Sigmoid colon (tissue), 7 donors: ENCODE data around the gene DZIP1. TPM values are rescaled to one million over a fixed set of nuclear protein-coding genes. Genes with fewer than 3 reads are reported as not detected.

Source experiments
- DNase-seq: peaks from one replicate; pipeline ENCODE4 v3.0.0-alpha.2; 2019
- H3K27ac ChIP-seq, 4 donors: fragments of 200-600 bp; sonication (generic); one replicate each; pipeline ENCODE4 v1.5.1; 2016 to 2019; ENCODE audit warnings: mild to moderate bottlenecking in 1 of 4
- H3K27me3 ChIP-seq, 3 donors: fragments of 200-600 bp; sonication (generic); one replicate each; pipeline ENCODE4 v1.5.1; 2019; ENCODE audit warnings: mild to moderate bottlenecking in 1 of 3
- H3K36me3 ChIP-seq, 4 donors: fragments of 200-600 bp; sonication (generic); one replicate each; pipeline ENCODE4 v1.5.1; 2016 to 2019
- H3K4me1 ChIP-seq, 4 donors: fragments of 200-600 bp; sonication (generic); one replicate each; pipeline ENCODE4 v1.5.1; 2017 to 2019
- H3K4me3 ChIP-seq, 4 donors: fragments of 200-600 bp; sonication (generic); one replicate each; pipeline ENCODE4 v1.5.1; 2017 to 2019; ENCODE audit warnings: mild to moderate bottlenecking in 2 of 4, moderate library complexity in 1 of 4
- H3K9me3 ChIP-seq, 4 donors: fragments of 200-600 bp in 3 of 4; sonication (generic) in 3 of 4; one replicate each; pipeline versions ENCODE4 v1.5.1 to v1.6.1; 2013 to 2019
- EP300 ChIP-seq, 4 donors: sonication (generic); formaldehyde crosslinking; IDR thresholded peaks; one replicate each; pipeline ENCODE4 v1.6.1; 2017; ENCODE audit warnings: antibody characterized with exemption in 4 of 4
- POLR2A ChIP-seq, 2 donors: fragments of 450-650 bp; IDR thresholded peaks; one replicate each; pipeline ENCODE4 v1.6.1; 2016; ENCODE audit warnings: antibody characterized with exemption in 2 of 2, mild to moderate bottlenecking in 2 of 2, moderate library complexity in 2 of 2
- POLR2AphosphoS5 ChIP-seq, 4 donors: sonication (generic); formaldehyde crosslinking; IDR thresholded peaks; one replicate each; pipeline ENCODE4 v1.6.1; 2017; ENCODE audit warnings: antibody characterized with exemption in 4 of 4
- WGBS, 2 donors: extraction: QIAGEN DNeasy Blood & Tissue Kit; methylation state at CpG; one replicate each; pipeline ENCODE4 v1.1.7; 2013; 5-methylcytosine and 5-hydroxymethylcytosine counted together
- intact Hi-C: fragments of 100-400 bp; cut with DNase I; formaldehyde crosslinking; loops from one replicate; pipeline ENCODE4 v1.15.1; 2023
- polyA plus RNA-seq, 3 donors: library from polyadenylated mRNA; stranded (reverse); fragments of 200-250 nt; gene quantifications; one replicate each; pipeline ENCODE4 v1.2.3, GENCODE V29; 2013
- total RNA-seq, 4 donors: library from RNA; depleted of rRNA; stranded (reverse); fragments of >200 nt; gene quantifications; one replicate each; pipeline ENCODE4 v1.1.0, GENCODE V29; 2016
- TF ChIP-seq, protein P1 (sequence below), 4 experiments: fragments of 450-650 bp in 3 of 4; fragments of 200-600 bp in 1 of 4; IDR thresholded peaks; one replicate each; pipeline ENCODE4 v1.5.1; 2016 to 2019; ENCODE audit warnings: antibody characterized with exemption in 4 of 4, mild to moderate bottlenecking in 3 of 4, moderate library complexity in 2 of 4
- donor health status: healthy with polysubstance abuse.
- donor health status: Bipolar disorder and iron deficiency.
- donor health status: healthy.

DZIP1 gene
- total and polyA plus RNA-seq, 7 donors: 1.8 to 41.8 (median 17.5) TPM

DNA sequence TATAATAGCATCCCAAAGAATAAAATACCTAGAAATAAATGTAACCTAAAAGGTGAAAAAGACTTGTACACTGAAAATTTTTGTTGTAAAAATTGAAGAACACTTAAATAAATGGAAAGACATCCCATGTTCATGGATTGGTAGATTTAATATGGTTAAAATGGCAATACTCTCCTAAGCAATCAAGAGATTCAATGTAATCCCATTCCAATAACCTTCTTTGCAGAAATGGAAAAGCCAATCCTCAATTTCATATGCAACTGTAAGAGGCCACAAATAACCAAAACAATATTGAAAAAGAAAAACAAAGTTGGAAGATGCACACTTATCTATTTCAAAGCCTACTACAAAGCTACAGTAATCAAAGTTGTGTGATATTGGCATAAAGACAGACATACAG is 17.7 kb downstream of the DZIP1 start:
- H3K27me3 ChIP-seq: no peaks in the 10 kb centered on the region
- DNase-seq: no peak
- H3K4me3 ChIP-seq: no peak overlapping the region
- H3K27ac ChIP-seq: no peak overlapping the region
- H3K36me3 ChIP-seq: peaks cover 4 to 70% (median 8%) of the 10 kb centered on the region in 4 donors
- peaks cover 0 to 5% (median 0%) of the 10 kb centered on the region in 4 donors for H3K9me3 ChIP-seq
- H3K4me1 ChIP-seq: no peaks in the 10 kb centered on the region
- intact Hi-C loops: no loop called here
- TF ChIP-seq, protein P1, sequence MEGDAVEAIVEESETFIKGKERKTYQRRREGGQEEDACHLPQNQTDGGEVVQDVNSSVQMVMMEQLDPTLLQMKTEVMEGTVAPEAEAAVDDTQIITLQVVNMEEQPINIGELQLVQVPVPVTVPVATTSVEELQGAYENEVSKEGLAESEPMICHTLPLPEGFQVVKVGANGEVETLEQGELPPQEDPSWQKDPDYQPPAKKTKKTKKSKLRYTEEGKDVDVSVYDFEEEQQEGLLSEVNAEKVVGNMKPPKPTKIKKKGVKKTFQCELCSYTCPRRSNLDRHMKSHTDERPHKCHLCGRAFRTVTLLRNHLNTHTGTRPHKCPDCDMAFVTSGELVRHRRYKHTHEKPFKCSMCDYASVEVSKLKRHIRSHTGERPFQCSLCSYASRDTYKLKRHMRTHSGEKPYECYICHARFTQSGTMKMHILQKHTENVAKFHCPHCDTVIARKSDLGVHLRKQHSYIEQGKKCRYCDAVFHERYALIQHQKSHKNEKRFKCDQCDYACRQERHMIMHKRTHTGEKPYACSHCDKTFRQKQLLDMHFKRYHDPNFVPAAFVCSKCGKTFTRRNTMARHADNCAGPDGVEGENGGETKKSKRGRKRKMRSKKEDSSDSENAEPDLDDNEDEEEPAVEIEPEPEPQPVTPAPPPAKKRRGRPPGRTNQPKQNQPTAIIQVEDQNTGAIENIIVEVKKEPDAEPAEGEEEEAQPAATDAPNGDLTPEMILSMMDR (IDR thresholded peaks at IDR 0.05): no peak
- TF ChIP-seq POLR2A (IDR thresholded peaks at IDR 0.05) (no peak), POLR2AphosphoS5 (IDR thresholded peaks at IDR 0.05) (no peak), EP300 (IDR thresholded peaks at IDR 0.05) (no peak)

- H3K36me3 ChIP-seq: peaks cover 0 to 60% (median 2%) of the 10 kb centered on the region in 4 donors
These were observed 20.5 kb downstream of the DZIP1 start for GRCh38 chr13:95624020-95624419.

DNA sequence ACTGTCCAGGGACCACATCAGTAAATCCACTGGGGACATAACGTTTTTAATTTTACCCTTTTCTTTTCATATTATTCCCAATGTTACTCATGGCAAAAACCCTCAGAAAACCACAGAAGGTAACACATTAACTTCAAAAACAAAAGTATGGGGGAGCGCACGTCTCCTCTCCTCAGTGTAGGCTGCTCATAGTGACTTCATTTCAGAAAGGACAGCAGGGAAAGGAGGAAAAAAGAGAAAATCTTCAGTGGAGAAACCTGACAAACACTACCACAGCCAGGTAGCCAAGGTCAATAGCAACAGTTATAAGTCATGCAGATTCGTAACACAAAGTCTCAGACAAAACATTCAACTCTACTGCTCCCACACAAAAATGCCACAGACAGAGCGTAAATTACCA is 21.4 kb downstream of the DZIP1 start:
- intact Hi-C loops: loop anchor here (5.0 kb wide), 1 partner anchor 39 kb away; no protein-coding TSS in a partner anchor
- WGBS, 2 donors: 45 to 49% methylated on average over 5 of the region's 5 CpGs
- H3K27me3 ChIP-seq: no peaks in the 10 kb centered on the region
- DNase-seq: no peak
- TF ChIP-seq EP300 (IDR thresholded peaks at IDR 0.05): no peak
- no peak for TF ChIP-seq POLR2AphosphoS5 (IDR thresholded peaks at IDR 0.05)
- TF ChIP-seq POLR2A (IDR thresholded peaks at IDR 0.05): no peak
- TF ChIP-seq, protein P1 (IDR thresholded peaks at IDR 0.05): no peak
- peaks cover 0 to 5% (median 0%) of the 10 kb centered on the region in 4 donors for H3K9me3 ChIP-seq
- no peak overlapping the region for H3K27ac ChIP-seq
- peaks cover 0 to 57% (median 2%) of the 10 kb centered on the region in 4 donors for H3K36me3 ChIP-seq
- H3K4me1 ChIP-seq: peaks cover 0 to 6% (median 5%) of the 10 kb centered on the region in 4 donors
- no peak overlapping the region for H3K4me3 ChIP-seq

More at GRCh38 chr13:95624020-95624419, 20.5 kb downstream of the DZIP1 start:
- no peak for DNase-seq
- TF ChIP-seq POLR2A (IDR thresholded peaks at IDR 0.05) (no peak), POLR2AphosphoS5 (IDR thresholded peaks at IDR 0.05) (no peak), EP300 (IDR thresholded peaks at IDR 0.05) (no peak)
- TF ChIP-seq, protein P1 (IDR thresholded peaks at IDR 0.05): peak; percentile 37 to 59 (median 44)
- H3K9me3 ChIP-seq: peaks cover 0 to 5% (median 0%) of the 10 kb centered on the region in 4 donors
- no peaks in the 10 kb centered on the region for H3K27me3 ChIP-seq
- intact Hi-C loops: loop anchor here (1.0 to 5.0 kb wide), 2 partner anchors 38 to 210 kb away; no protein-coding TSS in a partner anchor
- peaks cover 0 to 6% (median 5%) of the 10 kb centered on the region in 4 donors for H3K4me1 ChIP-seq
- no peak overlapping the region for H3K4me3 ChIP-seq
- no peak overlapping the region for H3K27ac ChIP-seq
- WGBS, 2 donors: 7 to 21% methylated on average over 5 of the region's 5 CpGs

DNA sequence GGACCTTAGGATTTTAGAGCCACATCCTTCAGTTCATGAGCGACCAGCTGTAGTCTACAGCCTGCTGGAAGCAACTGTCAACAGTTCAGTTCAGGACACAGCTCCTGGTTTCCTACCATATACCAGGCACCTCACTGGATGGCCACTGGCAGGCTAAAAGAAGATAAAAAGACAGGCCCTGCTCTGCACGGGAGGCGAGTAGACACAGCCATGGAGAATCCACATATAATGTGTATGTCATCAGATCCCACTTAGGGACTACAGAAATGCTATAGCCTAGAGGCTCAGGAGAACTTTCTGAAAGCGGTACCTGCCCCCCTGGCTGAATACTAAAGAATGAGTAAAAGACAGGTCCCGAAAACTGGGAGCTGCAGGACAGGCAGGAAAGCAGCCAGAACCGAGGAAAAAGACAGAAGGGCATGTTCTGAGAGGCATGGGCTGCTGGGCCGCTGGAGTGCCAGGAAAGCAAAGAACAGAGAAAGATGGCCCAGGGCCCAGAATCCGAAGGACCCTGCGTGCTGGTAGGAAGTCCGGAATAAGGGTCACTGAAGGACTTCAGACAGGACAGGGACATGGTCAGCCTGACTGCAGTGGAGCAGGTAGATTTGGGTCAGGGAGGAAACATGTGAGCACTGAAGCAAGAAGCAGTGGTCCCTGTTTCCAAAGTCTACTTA is 23.5 kb downstream of the DZIP1 start:
- Histone ChIP-seq H3K36me3 (peaks cover 0 to 54% (median 3%) of the 10 kb centered on the region in 4 donors), H3K4me1 (peaks cover 0 to 6% (median 5%) of the 10 kb centered on the region in 4 donors), H3K27ac (no peak overlapping the region), H3K27me3 (no peaks in the 10 kb centered on the region), H3K9me3 (no peaks in the 10 kb centered on the region), H3K4me3 (no peak overlapping the region)
- intact Hi-C loops: loop anchor here (5.0 kb wide), 1 partner anchor 41 kb away; no protein-coding TSS in a partner anchor
- no peak for TF ChIP-seq EP300 (IDR thresholded peaks at IDR 0.05)
- DNase-seq: no peak
- WGBS, 2 donors: 74 to 85% methylated on average over 10 of the region's 10 CpGs

DNA sequence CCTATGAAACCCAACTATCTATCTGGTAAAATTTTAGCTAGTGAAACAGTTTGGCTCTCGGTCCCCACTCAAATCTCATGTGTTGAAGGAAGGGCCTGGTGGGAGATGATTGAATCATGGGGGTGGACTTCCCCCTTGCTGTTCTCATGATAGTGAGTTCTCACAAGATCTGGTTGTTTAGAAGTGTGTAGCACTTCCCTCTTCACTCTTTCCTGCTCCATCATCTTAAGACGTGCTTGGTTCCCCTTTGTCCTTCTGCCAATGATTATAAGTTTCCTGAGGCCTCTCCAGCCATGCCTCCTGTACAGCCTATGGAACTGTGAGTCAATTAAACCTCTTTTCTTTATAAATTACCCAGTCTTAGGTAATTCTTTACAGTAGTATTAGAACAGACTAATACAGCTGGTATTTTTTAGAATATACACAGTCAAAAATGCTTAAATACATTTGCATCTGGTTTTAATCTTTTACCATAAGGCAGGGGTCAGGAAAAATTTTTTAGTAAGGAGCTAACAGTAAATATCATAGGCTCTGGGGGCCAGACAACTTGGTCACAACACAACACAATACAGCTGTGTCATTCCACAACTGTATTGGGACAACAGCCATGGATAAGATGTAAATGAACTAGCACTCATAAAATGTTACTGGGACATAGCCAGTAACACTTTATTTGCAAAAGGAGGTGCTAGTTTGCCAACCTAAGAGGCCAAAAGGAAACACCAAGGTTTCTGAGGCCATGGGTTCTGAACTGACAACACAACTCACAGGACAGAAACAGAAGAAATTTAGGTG is 24.3 kb downstream of the DZIP1 start:
- Histone ChIP-seq H3K27ac (no peak overlapping the region), H3K9me3 (no peaks in the 10 kb centered on the region), H3K4me3 (no peak overlapping the region), H3K36me3 (peaks cover 0 to 61% (median 3%) of the 10 kb centered on the region in 4 donors), H3K4me1 (peaks cover 0 to 6% (median 5%) of the 10 kb centered on the region in 4 donors), H3K27me3 (no peaks in the 10 kb centered on the region)
- intact Hi-C loops: loop anchor here (5.0 kb wide), 1 partner anchor 42 kb away; no protein-coding TSS in a partner anchor
- no peak for DNase-seq
- TF ChIP-seq POLR2AphosphoS5 (IDR thresholded peaks at IDR 0.05) (no peak), POLR2A (IDR thresholded peaks at IDR 0.05) (no peak)
- TF ChIP-seq, protein P1 (IDR thresholded peaks at IDR 0.05): no peak
- WGBS, 2 donors: 75 to 79% methylated on average over 2 of the region's 2 CpGs
